SK-N-SH (cell line): Measurements from ENCODE around the gene CELSR1. TPM values are rescaled to one million over a fixed set of nuclear protein-coding genes. Genes with fewer than 3 reads are reported as not detected.

Experiments used
- CTCF ChIA-PET: fragments of 300-600, 350-600 bp; formaldehyde crosslinking; extraction: SDS; loops from one replicate; lab custom pipeline; 2021; lab: Yijun Ruan, JAX
- POLR2A ChIA-PET: fragments of 350-600 bp; sonication (Branson Sonifier 250); formaldehyde crosslinking; extraction: SDS; loops from one replicate; lab custom pipeline; 2020; ENCODE audit warnings: antibody characterized with exemption, inconsistent platforms; lab: Yijun Ruan, JAX
- DNase-seq: peaks from one replicate; pipeline ENCODE4 v3.0.0; 2012
- H2AFZ ChIP-seq: fragments of 200-600 bp; sonication (generic); 2 replicates; pipeline ENCODE4 v1.8.1; 2016; ENCODE audit warnings: antibody characterized with exemption, mild to moderate bottlenecking, low read depth
- H3F3A ChIP-seq: fragments of 200-600 bp; sonication (generic); replicated peaks from 2 replicates; pipeline ENCODE3; 2016; ENCODE audit warnings: antibody characterized with exemption, mild to moderate bottlenecking; ENCODE audit not compliant: insufficient read depth
- H3K27ac ChIP-seq, 2 experiments: fragments of 200-500 bp in 1 of 2; fragments of 200-600 bp in 1 of 2; sonication (Bioruptor generic) in 1 of 2; sonication (generic), shearing (Covaris generic) in 1 of 2; 2 replicates each; pipeline versions ENCODE4 v1.5.1 to v1.6.1; 2014 to 2016; ENCODE audit warnings: low read depth in 2 of 2, inconsistent platforms in 1 of 2, low read length in 1 of 2, mild to moderate bottlenecking in 1 of 2, mixed read lengths in 1 of 2
- H3K27me3 ChIP-seq: fragments of 200-600 bp; sonication (generic), shearing (Covaris generic); 2 replicates; pipeline ENCODE4 v1.6.1; 2016; ENCODE audit warnings: mixed run types; ENCODE audit not compliant: insufficient read depth
- H3K36me3 ChIP-seq, 2 experiments: fragments of 200-500 bp in 1 of 2; fragments of 200-600 bp in 1 of 2; sonication (Bioruptor generic) in 1 of 2; sonication (generic) in 1 of 2; replicated peaks in 1 of 2; 2 replicates each; pipeline versions ENCODE3 to v1.5.1; 2014 to 2016; ENCODE audit warnings: low read length in 1 of 2, mild to moderate bottlenecking in 1 of 2; ENCODE audit not compliant: insufficient read depth in 2 of 2, control insufficient read depth in 1 of 2
- H3K4me1 ChIP-seq, 2 experiments: fragments of 200-500 bp in 1 of 2; fragments of 200-600 bp in 1 of 2; sonication (Bioruptor generic) in 1 of 2; sonication (generic), shearing (Covaris generic) in 1 of 2; 2 replicates each; pipeline versions ENCODE4 v1.5.1 to v1.6.1; 2014 to 2016; ENCODE audit warnings: low read depth in 1 of 2, low read length in 1 of 2, mixed run types in 1 of 2; ENCODE audit not compliant: insufficient read depth in 2 of 2, control insufficient read depth in 1 of 2
- H3K4me2 ChIP-seq: fragments of 200-600 bp; sonication (generic), shearing (Covaris generic); 2 replicates; pipeline ENCODE4 v1.6.1; 2017; ENCODE audit warnings: mixed run types
- H3K4me3 ChIP-seq, 2 experiments: fragments of 200-500 bp in 1 of 2; fragments of 200-600 bp in 1 of 2; sonication (Bioruptor generic) in 1 of 2; sonication (generic), shearing (Covaris generic) in 1 of 2; 2 replicates each; pipeline versions ENCODE4 v1.5.1 to v1.8.1; 2014 to 2016; ENCODE audit warnings: low read depth in 2 of 2, inconsistent platforms in 1 of 2, low read length in 1 of 2, mild to moderate bottlenecking in 1 of 2, mixed read lengths in 1 of 2, moderate library complexity in 1 of 2
- H3K79me2 ChIP-seq: fragments of 200-600 bp; sonication (generic); 2 replicates; pipeline ENCODE4 v1.8.1; 2017; ENCODE audit warnings: mild to moderate bottlenecking; ENCODE audit not compliant: insufficient read depth
- H3K9ac ChIP-seq: fragments of 200-600 bp; sonication (generic); 2 replicates; pipeline ENCODE4 v1.6.1; 2017; ENCODE audit warnings: mixed run types
- H3K9me2 ChIP-seq: fragments of 200-600 bp; sonication (generic); 2 replicates; pipeline ENCODE4 v1.6.1; 2017; ENCODE audit warnings: mixed run types
- H3K9me3 ChIP-seq: fragments of 200-600 bp; sonication (generic); 2 replicates; pipeline ENCODE4 v1.6.1; 2017; ENCODE audit warnings: mixed run types, mild to moderate bottlenecking, moderate library complexity
- H4K20me1 ChIP-seq: fragments of 200-600 bp; sonication (generic); 2 replicates; pipeline ENCODE4 v1.6.1; 2017; ENCODE audit warnings: mild to moderate bottlenecking, mixed run types; ENCODE audit not compliant: insufficient read depth
- CHD2 ChIP-seq: fragments of 150-350 bp; IDR thresholded peaks from 2 replicates; pipeline ENCODE4 v1.6.1; 2018; ENCODE audit warnings: low read length; ENCODE audit not compliant: partially characterized antibody
- EP300 ChIP-seq, 2 experiments: IDR thresholded peaks; 2 replicates each; pipeline versions ENCODE4 v1.4.0 to v1.6.1; 2012; ENCODE audit warnings: borderline replicate concordance in 1 of 2, low read depth in 1 of 2, low read length in 1 of 2
- EZH2phosphoT487 ChIP-seq: fragments of 200-600 bp; sonication (generic); IDR thresholded peaks from 2 replicates; pipeline ENCODE4 v1.6.1; 2017; ENCODE audit warnings: low read depth, mixed run types, mild to moderate bottlenecking, antibody characterized with exemption, moderate library complexity, borderline replicate concordance
- FOSL2 ChIP-seq: IDR thresholded peaks from 2 replicates; pipeline ENCODE4 v1.4.0; 2012; ENCODE audit warnings: low read depth, mild to moderate bottlenecking, moderate library complexity, borderline replicate concordance
- FOXM1 ChIP-seq: IDR thresholded peaks from 2 replicates; pipeline ENCODE4 v1.4.0; 2012; ENCODE audit warnings: low read depth, mild to moderate bottlenecking
- GABPA ChIP-seq: IDR thresholded peaks from 2 replicates; pipeline ENCODE4 v1.4.0; 2012; ENCODE audit warnings: low read depth, mild to moderate bottlenecking
- GATA2 ChIP-seq: sonication (generic); formaldehyde crosslinking; IDR thresholded peaks from 2 replicates; pipeline ENCODE4 v1.5.0; 2020; ENCODE audit warnings: mild to moderate bottlenecking, missing genetic modification reagents
- IRF3 ChIP-seq: fragments of 150-350 bp; IDR thresholded peaks from 2 replicates; pipeline ENCODE4 v1.6.1; 2016; ENCODE audit warnings: mild to moderate bottlenecking, low read depth, low read length
- JUND ChIP-seq: IDR thresholded peaks from 2 replicates; pipeline ENCODE4 v1.4.0; 2012
- MAX ChIP-seq: IDR thresholded peaks from 2 replicates; pipeline ENCODE4 v1.4.0; 2012; ENCODE audit warnings: low read depth
- MEF2A ChIP-seq: IDR thresholded peaks from 2 replicates; pipeline ENCODE4 v1.4.0; 2012; ENCODE audit warnings: low read depth, borderline replicate concordance
- MXI1 ChIP-seq: IDR thresholded peaks from 2 replicates; pipeline ENCODE4 v1.6.1; 2012; ENCODE audit warnings: mild to moderate bottlenecking, low read depth, low read length, improper control_type of control experiment
- POLR2AphosphoS5 ChIP-seq: IDR thresholded peaks from 2 replicates; pipeline ENCODE4 v1.6.1; 2012; ENCODE audit warnings: low read depth, low read length
- RAD21 ChIP-seq: IDR thresholded peaks from 2 replicates; pipeline ENCODE4 v1.6.1; 2012; ENCODE audit warnings: mild to moderate bottlenecking, low read length
- RCOR1 ChIP-seq: fragments of 150-350 bp; IDR thresholded peaks from 2 replicates; pipeline ENCODE4 v1.6.1; 2017; ENCODE audit warnings: antibody characterized with exemption, low read length
- REST ChIP-seq: IDR thresholded peaks from 2 replicates; pipeline ENCODE4 v1.6.1; 2012; ENCODE audit warnings: mild to moderate bottlenecking, low read depth, low read length, moderate library complexity
- RFX5 ChIP-seq: IDR thresholded peaks from 2 replicates; pipeline ENCODE4 v1.6.1; 2012; ENCODE audit warnings: mild to moderate bottlenecking, improper control_type of control experiment, low read length
- RXRA ChIP-seq: IDR thresholded peaks from 2 replicates; pipeline ENCODE4 v1.4.0; 2012; ENCODE audit warnings: low read depth, mild to moderate bottlenecking, borderline replicate concordance
- TCF12 ChIP-seq: IDR thresholded peaks from 2 replicates; pipeline ENCODE4 v1.4.0; 2012
- USF2 ChIP-seq: fragments of 150-350 bp; IDR thresholded peaks from 2 replicates; pipeline ENCODE4 v1.6.1; 2017; ENCODE audit warnings: antibody characterized with exemption, low read length, low read depth, borderline replicate concordance
- WGBS: methylation state at CpG from one replicate; pipeline ENCODE4 v1.1.6; 2017; ENCODE audit warnings: low lambda C conversion rate; 5-methylcytosine and 5-hydroxymethylcytosine counted together
- polyA plus RNA-seq, 3 experiments: library from polyadenylated mRNA; depleted of rRNA; stranded (reverse); fragments of >200 nt; gene quantifications; 2 replicates each; pipeline ENCODE4 v1.2.3, GENCODE V29; 2012

The CELSR1 gene
- polyA plus RNA-seq, 1 of the 3 experiments (the other 2 are of a cell fraction): 5.0 TPM

- Histone ChIP-seq H3K79me2 (no peaks in the 10 kb centered on the region), H3K4me1 (no peaks in the 10 kb centered on the region), H3K9me3 (no peaks in the 10 kb centered on the region), H3K9ac (no peak overlapping the region), H3K9me2 (no peaks in the 10 kb centered on the region), H3K27ac (no peak overlapping the region), H3K27me3 (no peaks in the 10 kb centered on the region; the same call in 1 of the 2 replicates), H3K4me2 (no peak overlapping the region), H2AFZ (no peak overlapping the region), H3K36me3 (no peaks in the 10 kb centered on the region), H4K20me1 (no peaks in the 10 kb centered on the region), H3K4me3 (no peak overlapping the region), H3F3A (no peaks in the 10 kb centered on the region)
- CTCF ChIA-PET: no interaction called here
- WGBS: 74% methylated on average over 4 of the region's 4 CpGs
- POLR2A ChIA-PET: no interaction called here
- TF ChIP-seq MXI1 (no peak), FOSL2 (no peak), EP300 (IDR thresholded peaks at IDR 0.05; ENCODE audit: borderline replicate concordance in 1 of 2, low read depth in 1 of 2, low read length in 1 of 2) (no peak), GABPA (no peak), RXRA (no peak), IRF3 (no peak), REST (no peak), MAX (no peak), GATA2 (CRISPR knock-in tag) (no peak), RFX5 (no peak), JUND (no peak), RAD21 (no peak), USF2 (no peak), MEF2A (no peak), CHD2 (no peak), FOXM1 (no peak), POLR2AphosphoS5 (no peak), RCOR1 (no peak), EZH2phosphoT487 (no peak), TCF12 (no peak)
- no peak for DNase-seq
Measured at GRCh38 chr22:46446799-46447198, 90.6 kb downstream of the CELSR1 start.
